IMR-90 (cell line): ENCODE measurements around the gene COX7C. TPM values are rescaled to one million over a fixed set of nuclear protein-coding genes. Genes with fewer than 3 reads are reported as not detected.

Source experiments
- ATAC-seq: fragments of 200-7000 bp; cut with Tn5 transposase; 2 replicates; pipeline ENCODE4 v1.9.1; 2020; ENCODE audit warnings: low read depth, mild to moderate bottlenecking, moderate library complexity
- BruUV-seq: library from RNA; stranded (reverse); fragments of 400-500 nt; replicated peaks from 2 replicates; lab custom pipeline; 2021; lab: Mats Ljungman, UMichigan
- CTCF ChIA-PET: fragments of 300-600 bp; formaldehyde crosslinking; extraction: SDS; loops from one replicate; lab custom pipeline; 2021; ENCODE audit warnings: antibody characterized with exemption; lab: Yijun Ruan, JAX
- POLR2A ChIA-PET: fragments of 300-600 bp; sonication (Branson Sonifier 250); formaldehyde crosslinking; loops from one replicate; lab custom pipeline; 2022; ENCODE audit warnings: antibody characterized with exemption; ENCODE audit not compliant: unreplicated experiment; lab: Charles Lee
- DNase-seq: peaks from one replicate; pipeline ENCODE4 v3.0.0; 2013
- H2AFZ ChIP-seq: replicated peaks from 2 replicates; pipeline ENCODE3; 2013; ENCODE audit warnings: low read length, mild to moderate bottlenecking; ENCODE audit not compliant: poor library complexity
- H2AK5ac ChIP-seq: 2 replicates; pipeline ENCODE4 v1.6.1; 2013; ENCODE audit warnings: low read depth, low read length, inconsistent platforms
- H2AK9ac ChIP-seq: replicated peaks from 2 replicates; pipeline ENCODE3; 2013; ENCODE audit warnings: mild to moderate bottlenecking, low read depth, low read length, moderate library complexity; ENCODE audit not compliant: poor library complexity
- H2BK120ac ChIP-seq: 2 replicates; pipeline ENCODE4 v1.6.1; 2013; ENCODE audit warnings: low read depth, low read length, inconsistent platforms
- H2BK15ac ChIP-seq: 3 replicates; pipeline ENCODE4 v1.6.1; 2013; ENCODE audit warnings: low read depth, low read length, inconsistent platforms
- H2BK20ac ChIP-seq: 2 replicates; pipeline ENCODE4 v1.6.1; 2013; ENCODE audit warnings: low read depth, mild to moderate bottlenecking, inconsistent platforms, low read length, moderate library complexity
- H2BK5ac ChIP-seq: 2 replicates; pipeline ENCODE4 v1.6.1; 2013; ENCODE audit warnings: mild to moderate bottlenecking, low read depth, low read length, inconsistent platforms; ENCODE audit not compliant: poor library complexity, severe bottlenecking
- H3K14ac ChIP-seq: replicated peaks from 2 replicates; pipeline ENCODE4 v1.6.1; 2013; ENCODE audit warnings: low read depth, low read length, inconsistent platforms
- H3K18ac ChIP-seq: 2 replicates; pipeline ENCODE4 v1.6.1; 2013; ENCODE audit warnings: low read depth, low read length, control low read depth
- H3K23ac ChIP-seq: 2 replicates; pipeline ENCODE4 v1.6.1; 2013; ENCODE audit warnings: low read depth, low read length, inconsistent platforms
- H3K27ac ChIP-seq: 2 replicates; pipeline ENCODE4 v1.5.1; 2013; ENCODE audit warnings: mild to moderate bottlenecking, control low read depth, low read length; ENCODE audit not compliant: insufficient read depth
- H3K27me3 ChIP-seq: 2 replicates; pipeline ENCODE4 v1.6.1; 2013; ENCODE audit warnings: low read length; ENCODE audit not compliant: control insufficient read depth, insufficient read depth
- H3K36me3 ChIP-seq: 2 replicates; pipeline ENCODE4 v1.6.1; 2013; ENCODE audit warnings: low read length, mixed read lengths; ENCODE audit not compliant: control insufficient read depth, insufficient read depth
- H3K4ac ChIP-seq: 2 replicates; pipeline ENCODE4 v1.6.1; 2013; ENCODE audit warnings: low read depth, low read length, inconsistent platforms
- H3K4me1 ChIP-seq: 2 replicates; pipeline ENCODE4 v1.6.1; 2013; ENCODE audit warnings: low read length, mixed read lengths; ENCODE audit not compliant: control insufficient read depth, insufficient read depth
- H3K4me2 ChIP-seq: 2 replicates; pipeline ENCODE4 v1.6.1; 2013; ENCODE audit warnings: low read depth, mild to moderate bottlenecking, control low read depth, low read length, moderate library complexity
- H3K4me3 ChIP-seq: 2 replicates; pipeline ENCODE4 v1.5.1; 2013; ENCODE audit warnings: low read depth, mild to moderate bottlenecking, control low read depth, low read length, moderate library complexity; ENCODE audit not compliant: insufficient read depth
- H3K56ac ChIP-seq: 2 replicates; pipeline ENCODE4 v1.6.1; 2013; ENCODE audit warnings: low read length, inconsistent platforms; ENCODE audit not compliant: insufficient read depth; ENCODE audit errors: extremely low read depth
- H3K79me1 ChIP-seq, 2 experiments: 2 replicates each; pipeline ENCODE4 v1.6.1; 2013; ENCODE audit warnings: low read length in 2 of 2, inconsistent platforms in 1 of 2, low read depth in 1 of 2
- H3K9ac ChIP-seq: 2 replicates; pipeline ENCODE4 v1.6.1; 2013; ENCODE audit warnings: low read depth, low read length, control low read depth
- H3K9me1 ChIP-seq: 2 replicates; pipeline ENCODE4 v1.6.1; 2013; ENCODE audit warnings: low read length, inconsistent platforms; ENCODE audit not compliant: insufficient read depth
- H3K9me3 ChIP-seq: 2 replicates; pipeline ENCODE4 v1.6.1; 2013; ENCODE audit warnings: low read length; ENCODE audit not compliant: control insufficient read depth, insufficient read depth
- H4K20me1 ChIP-seq: 2 replicates; pipeline ENCODE4 v1.6.1; 2013; ENCODE audit warnings: low read length, inconsistent platforms; ENCODE audit not compliant: insufficient read depth
- H4K5ac ChIP-seq: 2 replicates; pipeline ENCODE4 v1.6.1; 2013; ENCODE audit warnings: mild to moderate bottlenecking, low read depth, low read length, control low read depth
- H4K8ac ChIP-seq, 2 experiments: 2 replicates each; pipeline ENCODE4 v1.6.1; 2013; ENCODE audit warnings: low read depth in 2 of 2, low read length in 2 of 2, control low read depth in 1 of 2, inconsistent platforms in 1 of 2
- H4K91ac ChIP-seq: 2 replicates; pipeline ENCODE4 v1.6.1; 2013; ENCODE audit warnings: low read depth, low read length, inconsistent platforms; ENCODE audit not compliant: insufficient read depth
- BHLHE40 ChIP-seq: fragments of 150-350 bp; IDR thresholded peaks from 2 replicates; pipeline ENCODE4 v1.6.1; 2016; ENCODE audit warnings: mild to moderate bottlenecking, low read depth, low read length
- FOS ChIP-seq: fragments of 150-350 bp; IDR thresholded peaks from 2 replicates; pipeline ENCODE4 v1.6.1; 2016; ENCODE audit warnings: low read depth, low read length
- NFE2L2 ChIP-seq: fragments of 150-350 bp; IDR thresholded peaks from 2 replicates; pipeline ENCODE4 v1.6.1; 2016; ENCODE audit warnings: low read depth, mild to moderate bottlenecking, low read length
- RAD21 ChIP-seq: IDR thresholded peaks from 2 replicates; pipeline ENCODE4 v1.6.1; 2012; ENCODE audit warnings: low read length, improper control_type of control experiment
- RFX5 ChIP-seq: IDR thresholded peaks from 2 replicates; pipeline ENCODE4 v1.8.0; 2012; ENCODE audit warnings: low read depth, mild to moderate bottlenecking, low read length, moderate library complexity
- SMC3 ChIP-seq: fragments of 150-350 bp; IDR thresholded peaks from 2 replicates; pipeline ENCODE4 v1.6.1; 2016; ENCODE audit warnings: low read depth, mild to moderate bottlenecking, antibody characterized with exemption, low read length, moderate library complexity
- WGBS, 2 experiments: methylation state at CpG; one replicate each; pipeline versions ENCODE4 v1.1.5 to v1.1.7; 2013; ENCODE audit warnings: missing lambda C conversion rate in 2 of 2; ENCODE audit not compliant: insufficient read length in 1 of 2; ENCODE audit errors: extremely low coverage in 2 of 2; 5-methylcytosine and 5-hydroxymethylcytosine counted together
- dilution Hi-C: fragments of 300-500 bp; cut with HindIII; formaldehyde crosslinking; loops from one replicate; pipeline ENCODE4 v1.14.3; 2018; ENCODE audit warnings: low sequenced_read_pairs; ENCODE audit not compliant: unreplicated experiment
- in situ Hi-C: fragments of 300-500 bp; cut with MboI; formaldehyde crosslinking; loops from 3 replicates; pipeline ENCODE4 v1.14.3; 2019; ENCODE audit warnings: low sequenced_read_pairs, inconsistent platforms, mixed read lengths
- intact Hi-C: fragments of 100-400 bp; cut with micrococcal nuclease; formaldehyde crosslinking; loops from 2 replicates; pipeline ENCODE4 v1.10.0; 2022
- polyA plus RNA-seq, 3 experiments: library from polyadenylated mRNA; depleted of rRNA; stranded (reverse); fragments of >200 nt; gene quantifications; 2 replicates each; pipeline ENCODE4 v1.2.3, GENCODE V29; 2012; ENCODE audit warnings: low replicate concordance in 1 of 3
- total RNA-seq: library from RNA; depleted of rRNA; stranded (reverse); fragments of >200 nt; gene quantifications from 2 replicates; pipeline ENCODE4 v1.2.3, GENCODE V29; 2012

COX7C gene
- total and polyA plus RNA-seq, 2 of the 4 experiments (the other 2 are of a cell fraction), result 91.4 to 564 TPM

GRCh38 chr5:86617309-86617755 is 409 bp upstream of the COX7C start:
- H4K91ac ChIP-seq, result no peak overlapping the region
- WGBS, 2 experiments, result 90% methylated on average over 2 of the region's 6 CpGs; no CpG with 5 or more reads in 1 of the 2 experiments
- H3K36me3 ChIP-seq, result peaks cover 2% of the 10 kb centered on the region
- TF ChIP-seq RFX5 (no peak), NFE2L2 (no peak), FOS (no peak), BHLHE40 (no peak), RAD21 (no peak), SMC3 (no peak)
- H3K9ac ChIP-seq, result no peak overlapping the region
- intact Hi-C loops (no loop called here), in situ Hi-C loops (no loop called here), dilution Hi-C loops (no loop called here)
- no peak overlapping the region for H3K4me2 ChIP-seq
- no peak overlapping the region for H2BK20ac ChIP-seq
- DNase-seq (no peak), ATAC-seq (no peak)
- H2AK5ac ChIP-seq, result no peak overlapping the region
- H2BK120ac ChIP-seq, result no peak overlapping the region
- H3K27me3 ChIP-seq, result no peaks in the 10 kb centered on the region
- H3K23ac ChIP-seq, result no peak overlapping the region
- H3K79me1 ChIP-seq, result peaks cover 13 to 18% of the 10 kb centered on the region in 2 experiments
- ChIA-PET CTCF (no interaction called here), POLR2A (no interaction called here)
- H3K27ac ChIP-seq, result no peak overlapping the region
- H3K56ac ChIP-seq, result no peak overlapping the region
- BruUV-seq, result no TSS peak
- H2BK5ac ChIP-seq, result no peak overlapping the region
- no peaks in the 10 kb centered on the region for H3K9me3 ChIP-seq
- H3K18ac ChIP-seq, result no peak overlapping the region
- peak overlapping the region; percentile 98 for H4K5ac ChIP-seq
- H3K4ac ChIP-seq, result no peak overlapping the region
- peak overlapping the region; percentile 89 for H2AFZ ChIP-seq
- peaks cover 3% of the 10 kb centered on the region; the same call in 1 of the 2 replicates for H4K20me1 ChIP-seq
- H2BK15ac ChIP-seq, result no peak overlapping the region
- H3K14ac ChIP-seq, result no peak overlapping the region
- no peak overlapping the region for H2AK9ac ChIP-seq
- peak overlapping the region; percentile 98 to 99 for H4K8ac ChIP-seq
- H3K4me1 ChIP-seq, result no peaks in the 10 kb centered on the region
- no peaks in the 10 kb centered on the region for H3K9me1 ChIP-seq
- no peak overlapping the region for H3K4me3 ChIP-seq
